Activated CD8-positive, alpha-beta T cell treated with anti-CD3 and anti-CD28 coated beads, Interleukin-2, amount 10 ng/mL, durations not matched to agents 7 days and 5 days (primary cell): ENCODE results near the gene TMEM170B. TPM values are rescaled to one million over a fixed set of nuclear protein-coding genes. Genes with fewer than 3 reads are reported as not detected.

ENCODE experiments used
- ATAC-seq: fragments of 150-1000 bp; cut with Tn5 transposase; one replicate; pipeline ENCODE4 v1.10.0; 2021; ENCODE audit warnings: moderate library complexity
- CTCF ChIA-PET: fragments of 350-600 bp; sonication (Branson Sonifier 250); formaldehyde crosslinking; loops from one replicate; lab custom pipeline; 2021; ENCODE audit warnings: antibody characterized with exemption; lab: Charles Lee
- POLR2A ChIA-PET: fragments of 350-600 bp; sonication (Branson Sonifier 250); formaldehyde crosslinking; loops from one replicate; lab custom pipeline; 2021; ENCODE audit warnings: antibody characterized with exemption; lab: Charles Lee
- DNase-seq: peaks from one replicate; pipeline ENCODE4 v3.0.0-alpha.2; 2020
- H3K27ac Mint-ChIP-seq: one replicate; pipeline ENCODE4 v1.8.0; 2021; ENCODE audit warnings: mild to moderate bottlenecking, mixed read lengths
- H3K27me3 Mint-ChIP-seq: one replicate; pipeline ENCODE4 v1.8.0; 2021; ENCODE audit warnings: low read depth, mixed read lengths
- H3K36me3 Mint-ChIP-seq: one replicate; pipeline ENCODE4 v1.8.0; 2021; ENCODE audit warnings: low read depth, mixed read lengths
- H3K4me1 Mint-ChIP-seq: one replicate; pipeline ENCODE4 v1.8.0; 2021; ENCODE audit warnings: low read depth, mixed read lengths
- H3K4me3 Mint-ChIP-seq: one replicate; pipeline ENCODE4 v1.8.0; 2021; ENCODE audit warnings: mild to moderate bottlenecking, mixed read lengths
- H3K9me3 Mint-ChIP-seq: one replicate; pipeline ENCODE4 v1.8.0; 2022; ENCODE audit warnings: mixed read lengths; ENCODE audit not compliant: insufficient read depth
- total RNA-seq, 2 experiments: library from RNA; stranded (reverse); gene quantifications; one replicate each; pipeline ENCODE4 v1.2.3, GENCODE V29; 2021

Gene TMEM170B
- total RNA-seq, 2 experiments from 2014 or later, result 0.89 to 0.95 TPM

DNA sequence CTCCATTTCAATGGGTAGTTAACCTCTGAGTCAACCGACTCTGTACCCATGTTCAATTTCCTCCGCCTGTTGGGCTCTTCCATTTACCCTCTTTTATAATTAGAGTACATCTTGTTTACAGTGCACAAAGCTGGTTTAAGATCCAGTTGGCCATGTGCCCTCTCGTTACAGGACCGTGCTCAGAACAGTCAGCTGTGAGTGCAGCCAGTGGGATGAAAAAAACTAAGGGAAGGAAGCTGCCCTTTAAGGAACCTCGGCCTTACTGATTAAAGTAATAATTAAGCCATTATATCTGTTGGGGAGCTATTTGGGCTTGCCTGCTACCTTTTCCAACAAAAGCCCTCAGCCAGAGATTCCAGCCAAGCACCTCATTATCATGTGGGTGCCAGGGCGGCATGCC, 68.8 kb downstream of the TMEM170B start:
- H3K27me3 Mint-ChIP-seq, result peaks cover 5% of the 10 kb centered on the region
- ChIA-PET CTCF (no interaction called here), POLR2A (no interaction called here)
- H3K36me3 Mint-ChIP-seq, result no peaks in the 10 kb centered on the region
- no peaks in the 10 kb centered on the region for H3K9me3 Mint-ChIP-seq
- no peak overlapping the region for H3K4me3 Mint-ChIP-seq
- ATAC-seq (no peak), DNase-seq (no peak)
- no peak overlapping the region for H3K27ac Mint-ChIP-seq
- H3K4me1 Mint-ChIP-seq, result no peaks in the 10 kb centered on the region

DNA sequence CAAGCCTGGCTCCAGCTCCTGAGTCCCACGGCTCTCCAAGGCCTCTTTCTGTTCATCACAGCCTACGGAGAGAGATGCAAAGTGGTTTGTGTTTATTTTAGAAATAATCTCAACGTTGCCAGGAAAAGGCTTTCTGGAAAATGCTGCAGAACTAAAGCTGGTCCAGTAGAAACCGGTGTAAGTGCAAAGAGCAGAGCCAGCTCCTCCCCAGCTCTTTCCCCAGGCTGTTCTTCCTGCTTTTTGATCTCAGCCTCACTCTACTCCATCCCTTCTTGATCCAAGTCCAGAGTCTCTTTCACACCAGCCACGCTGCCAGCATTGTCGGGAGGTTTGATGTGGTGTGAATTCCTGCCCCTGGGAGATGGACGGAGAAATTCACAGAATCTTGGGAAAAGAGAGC, 69.8 kb downstream of the TMEM170B start:
- no peaks in the 10 kb centered on the region for H3K36me3 Mint-ChIP-seq
- no peak overlapping the region for H3K27ac Mint-ChIP-seq
- peaks cover 5% of the 10 kb centered on the region for H3K27me3 Mint-ChIP-seq
- ChIA-PET POLR2A (no interaction called here), CTCF (no interaction called here)
- H3K9me3 Mint-ChIP-seq, result no peaks in the 10 kb centered on the region
- DNase-seq (no peak), ATAC-seq (no peak)
- H3K4me3 Mint-ChIP-seq, result no peak overlapping the region
- H3K4me1 Mint-ChIP-seq, result no peaks in the 10 kb centered on the region

- DNase-seq (no peak), ATAC-seq (no peak)
- Mint-ChIP-seq H3K9me3 (no peaks in the 10 kb centered on the region), H3K4me3 (no peak overlapping the region), H3K36me3 (no peaks in the 10 kb centered on the region), H3K27me3 (peaks cover 5% of the 10 kb centered on the region), H3K4me1 (no peaks in the 10 kb centered on the region), H3K27ac (no peak overlapping the region)
- CTCF ChIA-PET, result no interaction called here
- POLR2A ChIA-PET, result interaction anchor here (0.6 kb wide), 1 partner anchor 1621 kb away, joined by 4 read pairs; no protein-coding TSS in a partner anchor
Measured at GRCh38 chr6:11608600-11609323, 71.2 kb downstream of the TMEM170B start.

- H3K36me3 Mint-ChIP-seq, result no peaks in the 10 kb centered on the region
- ATAC-seq (no peak), DNase-seq (no peak)
- ChIA-PET CTCF (interaction anchor here (1.6 kb wide), 1 partner anchor 34 kb away, joined by 3 read pairs; no protein-coding TSS in a partner anchor), POLR2A (no interaction called here)
- no peaks in the 10 kb centered on the region for H3K4me1 Mint-ChIP-seq
- no peak overlapping the region for H3K4me3 Mint-ChIP-seq
- H3K27me3 Mint-ChIP-seq, result peaks cover 3% of the 10 kb centered on the region
- no peak overlapping the region for H3K27ac Mint-ChIP-seq
- H3K9me3 Mint-ChIP-seq, result no peaks in the 10 kb centered on the region
Measured at GRCh38 chr6:11609324-11610071, 71.9 kb downstream of the TMEM170B start.

DNA sequence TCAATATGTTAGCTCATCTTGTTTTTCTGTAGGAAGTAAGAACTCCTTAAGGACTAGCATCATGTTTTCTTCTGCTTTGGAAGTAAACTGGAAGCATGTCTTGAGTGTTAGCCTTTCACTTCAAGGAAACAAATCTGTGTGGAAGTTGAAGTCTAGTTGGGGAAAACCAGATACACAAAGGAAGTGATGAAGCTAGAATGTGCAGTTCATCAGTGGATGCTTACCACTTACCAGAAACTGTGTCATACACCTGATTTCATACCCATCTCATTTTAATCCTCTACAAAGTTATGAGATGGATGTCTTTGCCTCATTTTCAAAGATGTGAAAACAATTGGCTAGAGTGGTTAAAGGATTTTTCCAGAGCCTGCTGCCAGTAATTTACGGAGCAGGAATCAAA, 75.8 kb downstream of the TMEM170B start:
- H3K4me1 Mint-ChIP-seq, result no peaks in the 10 kb centered on the region
- DNase-seq, result no peak
- no peak for ATAC-seq
- H3K36me3 Mint-ChIP-seq, result no peaks in the 10 kb centered on the region
- ChIA-PET CTCF (no interaction called here), POLR2A (no interaction called here)
- H3K27me3 Mint-ChIP-seq, result no peaks in the 10 kb centered on the region
- no peak overlapping the region for H3K4me3 Mint-ChIP-seq
- no peak overlapping the region for H3K27ac Mint-ChIP-seq
- H3K9me3 Mint-ChIP-seq, result no peaks in the 10 kb centered on the region

DNA sequence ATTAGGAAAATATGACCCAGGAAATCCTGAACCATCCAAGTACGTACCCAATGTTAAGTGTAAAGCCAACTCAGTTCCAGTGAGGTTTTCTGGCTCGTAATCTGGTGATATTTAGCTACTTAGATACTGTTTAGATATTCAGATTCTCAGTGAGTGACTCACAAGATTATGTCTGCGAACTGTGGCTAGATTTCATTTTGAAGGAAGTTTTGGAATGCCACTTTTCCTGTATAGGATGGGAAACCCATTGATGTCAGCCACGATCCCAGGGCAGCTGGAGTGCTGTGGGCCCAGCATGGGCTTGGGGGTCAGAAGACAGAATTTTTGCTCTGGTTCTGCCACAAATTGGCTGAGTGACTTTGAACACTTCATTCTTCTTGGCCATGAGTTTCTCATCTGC, 76.3 kb downstream of the TMEM170B start:
- ChIA-PET POLR2A (no interaction called here), CTCF (no interaction called here)
- DNase-seq (no peak), ATAC-seq (no peak)
- H3K27ac Mint-ChIP-seq, result no peak overlapping the region
- no peaks in the 10 kb centered on the region for H3K4me1 Mint-ChIP-seq
- no peaks in the 10 kb centered on the region for H3K36me3 Mint-ChIP-seq
- H3K9me3 Mint-ChIP-seq, result no peaks in the 10 kb centered on the region
- no peaks in the 10 kb centered on the region for H3K27me3 Mint-ChIP-seq
- no peak overlapping the region for H3K4me3 Mint-ChIP-seq

DNA sequence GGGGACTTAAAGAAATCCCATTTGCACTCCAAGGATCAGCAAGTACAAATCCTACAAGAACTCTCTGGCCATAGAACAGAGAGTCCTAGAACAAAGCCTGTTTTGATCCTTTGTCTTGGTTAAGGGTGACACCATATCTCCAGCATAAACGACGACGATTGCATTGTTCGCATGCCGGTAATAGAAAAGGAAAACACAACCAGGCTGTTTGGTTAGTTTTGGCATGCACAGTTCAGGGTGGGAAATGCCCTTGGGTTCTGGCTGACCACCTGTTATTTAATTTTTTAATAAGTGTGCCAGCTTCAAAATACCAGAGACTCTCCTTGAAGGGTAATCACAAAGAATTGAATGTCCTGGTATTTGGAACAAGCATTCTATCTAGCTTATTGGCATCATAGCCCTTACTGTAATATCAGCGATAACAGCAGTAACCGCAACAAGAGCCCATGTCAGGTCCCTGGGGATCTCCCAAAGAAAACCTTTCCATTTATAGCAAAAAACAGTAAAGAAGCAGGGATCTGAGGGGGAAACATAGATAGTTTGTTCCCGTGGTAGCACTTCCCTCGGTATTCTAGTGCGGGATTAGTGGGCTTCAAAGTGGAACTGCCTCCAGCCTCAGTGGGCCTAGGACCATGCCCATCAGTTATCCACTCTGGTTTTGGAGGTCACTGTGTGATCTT, 77.1 kb downstream of the TMEM170B start:
- Mint-ChIP-seq H3K27me3 (no peaks in the 10 kb centered on the region), H3K9me3 (no peaks in the 10 kb centered on the region), H3K27ac (no peak overlapping the region), H3K4me1 (no peaks in the 10 kb centered on the region), H3K4me3 (no peak overlapping the region), H3K36me3 (no peaks in the 10 kb centered on the region)
- ChIA-PET CTCF (interaction anchor here (1.7 kb wide), 1 partner anchor 28 kb away, joined by 5 read pairs; no protein-coding TSS in a partner anchor), POLR2A (interaction anchor here (0.5 kb wide), 1 partner anchor 587 kb away, joined by 3 read pairs; no protein-coding TSS in a partner anchor)
- DNase-seq (no peak), ATAC-seq (no peak)

DNA sequence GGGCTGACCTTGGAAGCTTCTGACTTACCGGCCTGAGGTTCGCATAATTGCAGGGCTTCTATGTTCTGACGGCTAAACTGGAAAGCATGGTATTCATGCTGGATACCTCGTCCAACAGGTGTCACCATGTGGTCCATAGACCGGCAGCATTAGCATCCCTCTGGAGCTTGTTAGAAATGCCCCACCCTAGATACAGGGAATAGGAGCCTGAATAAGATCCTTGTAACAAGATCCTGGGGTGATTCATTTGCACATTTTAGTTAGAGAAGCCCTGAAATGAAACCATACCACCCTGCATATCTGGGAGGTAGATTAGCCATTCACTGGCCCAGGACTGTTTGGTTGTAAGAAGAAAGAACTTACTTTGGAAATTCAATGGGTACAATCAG, 77.7 kb downstream of the TMEM170B start:
- CTCF ChIA-PET, result interaction anchor here (1.7 kb wide), 1 partner anchor 29 kb away, joined by 5 read pairs; no protein-coding TSS in a partner anchor
- no peaks in the 10 kb centered on the region for H3K4me1 Mint-ChIP-seq
- H3K36me3 Mint-ChIP-seq, result no peaks in the 10 kb centered on the region
- H3K9me3 Mint-ChIP-seq, result no peaks in the 10 kb centered on the region
- DNase-seq, result no peak
- H3K27ac Mint-ChIP-seq, result no peak overlapping the region
- POLR2A ChIA-PET, result interaction anchor here (0.7 kb wide), 1 partner anchor 573 kb away, joined by 3 read pairs; no protein-coding TSS in a partner anchor
- no peak for ATAC-seq
- H3K27me3 Mint-ChIP-seq, result no peaks in the 10 kb centered on the region
- H3K4me3 Mint-ChIP-seq, result no peak overlapping the region

DNA sequence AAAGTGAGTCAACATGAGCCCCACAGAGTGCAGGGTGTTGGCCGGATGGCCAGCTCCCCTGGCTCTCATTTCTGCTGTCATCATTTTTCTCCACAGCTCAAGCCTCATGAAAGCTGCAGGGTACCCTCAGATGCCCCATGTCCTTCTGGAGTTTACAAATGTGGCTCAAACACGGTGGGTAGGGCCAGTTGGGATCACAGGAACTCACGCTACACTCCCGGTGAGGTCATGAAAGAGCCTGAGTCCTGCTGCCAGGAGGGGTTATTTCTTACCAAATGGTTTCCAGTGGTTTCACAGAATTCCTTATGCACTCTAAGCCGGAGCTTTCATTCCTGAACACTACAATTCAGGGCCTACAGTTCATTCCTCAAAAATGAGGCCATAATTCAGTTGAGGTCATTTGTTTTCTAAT, 78.7 kb downstream of the TMEM170B start:
- H3K9me3 Mint-ChIP-seq, result no peaks in the 10 kb centered on the region
- ATAC-seq, result no peak
- H3K27me3 Mint-ChIP-seq, result no peaks in the 10 kb centered on the region
- no peaks in the 10 kb centered on the region for H3K36me3 Mint-ChIP-seq
- H3K4me1 Mint-ChIP-seq, result no peaks in the 10 kb centered on the region
- CTCF ChIA-PET, result no interaction called here
- DNase-seq, result no peak
- no peak overlapping the region for H3K27ac Mint-ChIP-seq
- POLR2A ChIA-PET, result interaction anchor here (0.7 kb wide), 1 partner anchor 17 kb away, joined by 3 read pairs; no protein-coding TSS in a partner anchor
- H3K4me3 Mint-ChIP-seq, result no peak overlapping the region

GRCh38 chr6:11618533-11618932, 81.0 kb downstream of the TMEM170B start:
- no peaks in the 10 kb centered on the region for H3K9me3 Mint-ChIP-seq
- no peaks in the 10 kb centered on the region for H3K27me3 Mint-ChIP-seq
- ATAC-seq (no peak), DNase-seq (no peak)
- CTCF ChIA-PET, result no interaction called here
- no peak overlapping the region for H3K27ac Mint-ChIP-seq
- POLR2A ChIA-PET, result no interaction called here
- no peaks in the 10 kb centered on the region for H3K4me1 Mint-ChIP-seq
- H3K4me3 Mint-ChIP-seq, result no peak overlapping the region
- H3K36me3 Mint-ChIP-seq, result no peaks in the 10 kb centered on the region

GRCh38 chr6:11621119-11621518, 83.6 kb downstream of the TMEM170B start:
- Mint-ChIP-seq H3K9me3 (no peaks in the 10 kb centered on the region), H3K4me1 (no peaks in the 10 kb centered on the region), H3K27me3 (no peaks in the 10 kb centered on the region), H3K4me3 (no peak overlapping the region), H3K27ac (no peak overlapping the region), H3K36me3 (no peaks in the 10 kb centered on the region)
- POLR2A ChIA-PET, result no interaction called here
- DNase-seq (no peak), ATAC-seq (no peak)
- CTCF ChIA-PET, result no interaction called here

- no peaks in the 10 kb centered on the region for H3K9me3 Mint-ChIP-seq
- no peak overlapping the region for H3K4me3 Mint-ChIP-seq
- H3K4me1 Mint-ChIP-seq, result no peaks in the 10 kb centered on the region
- ChIA-PET POLR2A (no interaction called here), CTCF (no interaction called here)
- no peaks in the 10 kb centered on the region for H3K36me3 Mint-ChIP-seq
- no peaks in the 10 kb centered on the region for H3K27me3 Mint-ChIP-seq
- no peak overlapping the region for H3K27ac Mint-ChIP-seq
- DNase-seq, result no peak
- ATAC-seq, result no peak
Measured at GRCh38 chr6:11622156-11622555, 84.6 kb downstream of the TMEM170B start.
